NCI-H82 treated with DMSO at 0.1 percent for 48 hours (cell line): Measurements from ENCODE around the gene LRMDA.
"Not testable (repeated sequence)": the region's sequence is repeated elsewhere in the genome, so short reads cannot be mapped to it uniquely, and the experiment has no call there.

Experiments
- DNase-seq: peaks from one replicate; lab custom pipeline; 2025; ENCODE audit not compliant: unreplicated experiment; lab: John Stamatoyannopoulos, UW

The LRMDA gene

DNA sequence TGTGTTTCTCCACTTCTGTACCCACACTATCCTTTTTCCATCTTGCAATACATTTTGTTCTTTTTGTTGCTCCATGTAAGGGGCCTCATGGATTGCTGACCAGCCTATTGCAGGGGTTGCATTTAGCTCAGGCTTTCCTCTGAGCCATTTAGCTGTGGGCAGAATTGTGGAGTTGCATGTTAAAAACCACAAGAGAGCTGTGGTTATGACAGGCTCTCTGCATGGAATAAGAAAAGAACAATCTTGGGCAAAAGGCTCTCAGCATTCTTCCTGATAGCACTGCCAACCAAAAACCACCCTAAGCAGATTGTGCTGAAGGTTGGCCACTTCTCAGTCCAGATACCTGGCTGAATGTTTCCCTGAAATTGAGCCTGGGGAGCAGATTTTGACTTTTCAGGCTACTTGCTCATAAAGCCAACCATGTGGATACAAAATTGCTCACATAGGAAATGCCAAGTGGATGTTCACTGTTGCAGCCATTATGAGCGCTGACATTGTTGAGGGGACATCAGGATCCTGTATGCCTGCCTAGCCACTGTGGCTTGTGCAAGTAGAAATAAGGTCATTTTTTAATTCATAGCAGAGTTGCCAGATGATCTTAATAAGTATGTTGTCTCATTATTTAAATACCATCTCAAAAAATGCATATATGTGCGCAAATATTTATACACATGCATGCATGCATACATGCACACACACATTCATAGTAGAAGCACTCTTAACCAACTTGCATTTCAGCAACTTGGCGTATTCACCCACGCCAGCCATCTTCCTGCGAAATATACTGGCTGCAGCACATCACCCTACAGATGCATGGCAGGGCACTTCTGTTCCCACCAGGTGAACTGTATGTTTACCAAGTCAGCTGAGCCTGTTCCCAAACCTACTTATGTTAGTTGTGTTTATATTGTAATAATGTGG is 695.4 kb downstream of the LRMDA start:
- DNase-seq = no peak

DNA sequence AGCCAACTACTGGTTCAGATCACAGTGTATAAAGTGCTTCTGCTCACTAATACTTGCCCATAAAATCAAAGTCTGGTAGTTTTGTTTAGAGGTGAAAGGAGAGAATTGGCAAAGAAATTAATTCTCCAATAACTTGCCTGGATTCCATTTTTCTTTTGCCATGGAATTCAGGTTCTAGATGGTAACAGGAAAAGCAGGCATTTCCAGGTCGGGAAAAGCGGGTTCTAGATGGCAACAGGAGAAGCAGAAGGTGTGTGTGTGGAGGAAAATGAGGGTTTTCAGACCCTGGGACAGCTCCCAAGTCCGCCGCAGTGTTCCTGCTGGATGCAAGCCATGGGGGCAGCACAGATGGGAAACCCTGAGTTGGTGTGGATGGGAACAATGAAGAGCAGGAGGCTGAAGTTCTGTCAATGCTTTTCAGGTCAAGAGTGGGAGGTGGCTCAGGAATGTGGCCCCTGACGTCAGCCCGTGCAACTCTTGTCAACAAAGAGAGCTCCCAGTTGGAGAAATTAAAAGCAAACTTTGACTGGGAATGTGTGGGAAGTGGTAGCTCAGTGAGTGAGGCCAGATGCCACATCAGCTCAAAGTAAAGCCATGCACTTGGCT is 696.7 kb downstream of the LRMDA start:
- no peak for DNase-seq

DNA sequence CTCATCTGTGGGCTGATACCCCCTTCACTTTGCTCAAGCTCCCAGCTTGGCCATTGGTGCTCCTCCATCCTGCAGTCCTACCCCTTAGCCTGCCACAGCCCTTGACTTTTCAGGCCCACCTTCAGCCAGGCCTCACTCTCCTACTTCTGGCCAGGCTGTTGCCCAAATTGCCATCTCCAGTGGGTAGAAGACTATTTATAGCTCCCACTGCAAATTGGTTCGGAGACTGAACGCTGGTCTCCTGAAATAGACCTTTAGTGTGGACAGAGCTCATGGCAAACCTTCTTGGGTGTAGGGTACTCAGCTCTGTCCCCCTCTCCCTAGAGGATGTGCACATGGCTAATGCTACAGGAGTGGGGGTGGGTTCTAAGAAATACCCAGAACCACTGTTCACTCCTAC is 697.8 kb downstream of the LRMDA start:
- no peak for DNase-seq

DNA sequence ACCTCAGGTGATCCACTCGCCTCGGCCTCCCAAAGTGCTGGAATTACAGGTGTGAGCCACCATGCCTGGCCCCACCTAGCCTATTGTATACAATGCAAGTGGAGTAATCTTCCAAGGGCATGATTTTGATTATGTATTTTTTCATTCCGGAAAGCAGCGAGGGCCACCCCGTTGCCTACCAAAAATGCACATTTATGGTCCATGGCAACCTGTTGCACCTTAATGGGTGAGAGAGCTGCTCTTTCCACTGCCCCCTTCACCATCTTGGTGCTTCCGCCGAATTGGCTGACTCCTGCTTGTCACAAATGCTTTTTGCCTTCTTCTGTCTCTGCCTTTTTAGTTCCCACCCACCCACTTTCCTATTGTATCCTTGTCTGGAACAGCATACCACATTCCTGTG is 699.5 kb downstream of the LRMDA start:
- no peak for DNase-seq

DNA sequence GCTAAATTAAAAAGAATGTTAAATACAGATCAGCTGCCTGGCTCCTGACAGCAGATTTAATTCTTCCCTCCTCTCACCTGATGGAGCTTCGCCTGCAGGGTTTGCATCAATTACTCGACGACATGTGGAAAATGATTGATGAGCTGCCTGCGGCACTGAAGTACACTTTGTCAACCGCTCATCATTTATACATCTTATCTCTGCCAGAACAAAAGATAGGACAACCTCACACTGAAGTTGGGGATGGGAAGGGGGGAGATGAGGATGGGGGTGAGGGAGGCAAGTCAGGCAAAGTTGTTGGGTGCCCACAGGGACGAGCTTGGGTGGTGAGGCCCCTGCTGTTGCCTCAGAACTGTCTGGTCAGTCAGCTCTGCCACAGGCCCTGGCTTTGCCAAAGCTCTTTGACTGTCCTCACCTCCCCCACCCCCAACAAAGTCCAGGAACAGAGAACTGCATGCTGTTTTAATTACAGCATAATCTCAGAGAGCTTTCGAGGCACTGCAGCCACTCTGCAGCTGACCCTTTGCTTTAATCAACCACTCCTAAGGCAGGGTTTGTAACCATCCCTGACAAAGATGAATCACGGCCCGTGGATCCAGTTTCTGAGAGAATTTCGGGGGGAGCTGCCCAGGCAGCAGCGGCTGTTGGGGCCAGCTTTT is 702.3 kb downstream of the LRMDA start:
- no peak for DNase-seq

DNA sequence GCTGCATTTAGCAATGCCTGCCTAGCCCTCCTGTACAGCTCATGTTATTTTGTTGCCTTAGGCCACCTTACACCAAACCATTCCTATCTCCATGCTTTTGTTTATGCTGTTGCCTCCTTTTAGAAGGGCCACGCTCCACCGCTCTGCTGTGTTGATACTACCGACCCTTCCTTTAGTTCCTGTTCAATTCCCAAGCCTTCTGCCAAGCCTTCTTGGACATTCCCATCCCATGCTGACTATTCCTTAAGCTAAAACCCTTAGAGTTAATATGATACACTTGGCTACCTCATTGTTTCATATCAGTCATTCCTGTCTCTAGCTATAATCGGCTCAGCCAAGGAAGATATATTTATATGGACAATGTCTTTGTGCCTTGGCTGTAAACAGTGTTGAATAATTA is 705.5 kb downstream of the LRMDA start:
- no peak for DNase-seq

DNA sequence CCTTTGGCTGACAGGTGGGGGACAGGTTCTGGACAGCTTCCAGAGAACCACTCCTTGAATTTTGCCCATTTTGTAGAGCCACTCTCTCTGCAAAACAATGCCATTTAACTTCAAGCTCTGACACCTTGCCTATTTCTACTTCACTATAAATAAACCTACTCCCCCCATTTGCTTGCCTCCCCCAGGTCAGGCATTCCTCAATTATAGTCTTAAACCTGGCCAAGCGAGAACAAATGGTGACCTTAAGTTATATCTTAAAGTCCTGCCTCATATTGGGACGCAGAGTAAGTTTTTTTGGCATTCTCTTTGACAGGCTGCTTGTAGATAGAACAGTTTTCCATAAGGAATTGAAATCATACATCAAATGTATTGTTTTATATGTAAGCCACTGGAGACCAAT is 706.9 kb downstream of the LRMDA start:
- DNase-seq = no peak

DNA sequence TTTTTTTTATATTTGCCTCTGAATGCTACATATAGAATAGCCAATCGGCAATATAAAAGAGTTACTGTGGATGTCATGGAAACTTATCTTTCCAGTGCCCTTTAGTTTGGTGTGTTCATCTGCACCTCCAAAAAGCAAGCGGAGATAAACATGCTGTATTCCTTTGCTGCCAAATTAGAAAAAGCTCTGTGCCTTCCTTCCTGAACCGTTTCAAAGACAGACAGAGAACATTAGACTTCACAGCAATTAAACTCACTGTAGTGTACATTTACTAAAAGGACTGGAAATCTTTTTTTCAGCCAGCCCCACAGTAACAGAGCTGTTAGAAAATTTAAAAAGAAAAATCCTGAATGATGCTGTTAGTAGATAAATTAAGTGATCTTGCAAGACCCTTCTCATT is 707.5 kb downstream of the LRMDA start:
- DNase-seq = no peak

DNA sequence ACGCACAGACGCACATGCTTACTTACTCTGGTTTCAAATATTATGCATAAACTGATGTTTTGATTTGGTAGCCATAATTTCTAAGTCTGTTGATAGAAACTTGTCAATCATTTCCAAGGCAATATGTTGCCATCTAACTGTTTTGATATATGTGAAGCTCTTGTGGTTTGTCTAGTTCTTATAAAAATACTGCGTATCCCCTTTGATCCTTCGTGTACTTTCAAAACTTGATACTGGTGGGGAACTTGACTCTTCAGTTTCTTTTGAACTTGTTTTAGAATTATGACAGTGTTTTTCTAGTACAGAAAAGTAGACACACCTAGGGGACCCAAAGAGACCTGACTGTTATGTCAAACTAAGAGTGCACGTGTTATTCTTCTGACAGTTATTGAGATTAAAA is 708.0 kb downstream of the LRMDA start:
- no peak for DNase-seq

DNA sequence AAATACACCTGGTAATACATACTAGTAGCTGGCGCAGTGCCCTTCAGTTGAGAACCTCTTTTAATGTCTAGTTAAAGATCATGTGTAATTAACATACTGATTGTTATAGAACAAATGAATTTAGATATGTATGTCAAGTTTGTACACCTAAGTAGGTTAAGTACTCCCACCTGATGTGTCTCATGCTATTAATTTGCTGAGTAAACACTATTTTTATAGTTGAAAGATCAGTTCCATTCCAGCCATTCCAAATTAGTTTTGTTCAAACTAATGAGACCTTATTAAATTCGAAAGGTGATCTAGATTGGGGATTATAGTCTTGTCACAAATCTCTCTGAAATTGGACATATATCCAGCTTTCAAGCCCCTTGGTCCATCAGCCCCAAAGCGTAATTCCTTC is 710.0 kb downstream of the LRMDA start:
- no peak for DNase-seq

DNA sequence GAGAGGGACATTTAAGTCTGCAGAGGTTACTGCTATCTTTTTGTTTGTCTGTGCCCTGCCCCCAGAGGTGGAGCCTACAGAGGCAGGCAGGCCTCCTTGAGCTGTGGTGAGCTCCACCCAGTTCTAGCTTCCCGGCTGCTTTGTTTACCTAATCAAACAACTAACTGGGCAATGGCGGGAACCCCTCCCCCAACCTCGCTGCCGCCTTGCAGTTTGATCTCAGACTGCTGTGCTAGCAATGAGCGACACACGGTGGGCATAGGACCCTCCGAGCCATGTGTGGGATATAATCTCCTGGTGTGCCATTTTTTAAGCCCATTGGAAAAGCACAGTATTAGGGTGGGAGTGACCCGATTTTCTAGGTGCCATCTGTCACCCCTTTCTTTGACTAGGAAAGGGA is 716.8 kb downstream of the LRMDA start:
- DNase-seq = not testable (repeated sequence)

DNA sequence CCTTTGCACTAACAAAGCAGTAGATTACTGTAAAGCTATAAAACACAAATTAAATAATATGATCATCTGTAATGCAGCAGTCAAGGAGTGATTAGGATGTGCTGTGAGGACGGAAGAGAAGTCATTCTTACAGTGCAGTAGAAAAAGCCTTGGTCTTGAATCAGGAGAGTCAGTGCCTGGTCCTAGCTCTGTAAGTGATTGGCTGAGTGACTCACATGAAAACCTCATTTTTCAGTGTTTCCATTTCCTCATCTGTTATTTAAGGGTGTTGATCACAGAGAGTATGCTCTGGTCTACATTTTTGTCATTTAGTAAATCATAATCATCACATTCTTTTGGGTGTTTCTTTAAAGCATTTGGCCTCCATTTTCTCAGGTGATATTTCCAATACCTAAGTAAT is 717.8 kb downstream of the LRMDA start:
- no peak for DNase-seq

DNA sequence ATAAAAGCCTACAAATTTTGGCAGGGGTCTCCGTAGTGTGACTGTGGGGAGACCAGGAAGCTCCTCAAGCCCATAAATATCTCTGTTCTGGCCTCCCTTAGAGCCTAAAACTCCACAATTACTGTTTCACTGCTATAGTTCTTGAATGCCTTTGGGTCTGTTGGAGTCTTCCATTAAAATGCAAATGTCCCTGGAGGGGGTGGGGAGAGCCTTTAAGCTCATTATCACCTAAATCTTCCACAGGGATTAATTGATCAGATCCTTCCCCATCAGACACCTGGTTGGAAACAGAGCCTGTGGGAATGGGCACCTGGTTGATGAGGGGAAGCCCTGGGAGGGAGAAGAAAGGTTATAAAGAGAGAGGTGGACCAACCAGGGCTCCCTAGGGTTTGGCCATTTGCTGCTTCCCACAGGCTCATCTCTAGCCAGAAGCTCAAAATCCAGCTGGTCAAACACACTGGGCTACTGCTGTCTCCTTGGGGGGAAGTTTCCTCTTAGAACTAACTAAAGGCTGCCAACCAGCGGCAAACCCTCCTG is 718.2 kb downstream of the LRMDA start:
- DNase-seq = peak; percentile 2

DNA sequence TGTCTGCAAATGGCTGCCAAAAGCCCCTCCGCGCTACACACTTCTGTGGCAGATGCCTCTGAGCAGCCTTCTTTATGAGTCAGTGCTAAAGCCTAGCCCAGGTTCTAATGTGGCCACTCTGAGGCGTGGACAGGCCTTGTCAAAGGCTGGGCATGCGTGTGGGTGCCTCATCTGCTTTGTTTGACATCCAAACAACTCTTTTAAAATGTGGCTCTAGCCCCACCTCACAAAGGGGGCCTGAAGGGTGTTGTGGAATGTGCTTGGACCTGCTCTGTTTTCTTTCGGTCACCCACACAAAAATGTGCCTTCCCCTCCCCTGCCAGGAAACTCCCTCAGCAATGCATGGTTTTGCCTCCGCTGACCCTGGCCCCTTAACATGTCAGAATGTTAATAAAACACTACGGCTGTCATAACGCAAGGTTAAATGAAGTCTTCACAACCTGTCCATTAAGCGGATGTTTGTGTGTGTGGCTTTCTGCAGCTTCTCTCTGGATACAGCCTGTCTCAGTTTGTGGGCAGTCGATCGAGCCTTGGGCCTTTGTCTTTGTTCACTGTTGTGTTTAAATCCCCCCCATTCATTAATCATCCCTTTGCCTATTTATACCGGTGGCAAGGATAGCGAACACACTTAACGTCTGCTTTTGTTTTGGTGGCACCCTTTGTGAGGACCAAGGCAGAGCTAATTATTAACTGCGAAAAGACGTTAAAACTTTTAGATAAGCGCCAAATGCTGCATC is 718.9 kb downstream of the LRMDA start:
- no peak for DNase-seq

DNA sequence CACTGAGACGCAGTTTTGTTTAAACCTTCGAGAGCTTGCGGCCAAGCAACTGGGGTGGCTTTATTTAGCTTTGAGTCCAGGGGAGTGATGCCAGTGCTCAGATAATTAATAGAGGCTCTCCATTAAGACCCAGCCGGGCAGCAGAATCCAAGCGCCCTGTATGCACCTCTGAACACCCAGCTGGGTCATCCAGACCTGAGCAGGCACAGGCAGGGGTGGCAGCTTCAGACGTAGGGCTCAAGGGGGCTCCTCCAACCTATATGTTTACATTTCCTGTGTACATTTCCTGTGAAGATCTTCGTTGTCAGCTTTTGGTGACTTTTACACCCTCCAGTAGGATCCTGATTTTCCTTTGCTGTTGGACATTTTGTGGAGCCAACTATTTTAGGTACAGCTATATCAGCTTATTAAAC is 719.5 kb downstream of the LRMDA start:
- DNase-seq = no peak

DNA sequence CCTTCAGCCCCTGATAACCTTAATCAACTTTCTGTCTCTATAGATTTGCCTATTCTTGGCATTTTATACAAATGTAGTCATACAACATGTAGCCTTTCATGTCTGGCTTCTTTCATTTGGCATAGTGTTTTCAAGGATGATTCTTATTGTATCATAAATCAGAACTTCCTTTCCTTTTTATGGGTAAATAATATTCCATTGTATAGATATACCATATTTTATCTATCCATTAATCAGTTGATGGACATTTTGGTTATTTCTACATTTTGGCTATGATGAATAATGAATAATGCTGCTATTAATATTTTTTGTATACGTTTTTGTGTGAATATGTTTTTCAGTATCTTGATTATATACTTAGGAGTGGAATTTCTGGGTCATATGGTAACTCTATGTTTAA is 720.8 kb downstream of the LRMDA start:
- DNase-seq = no peak

DNA sequence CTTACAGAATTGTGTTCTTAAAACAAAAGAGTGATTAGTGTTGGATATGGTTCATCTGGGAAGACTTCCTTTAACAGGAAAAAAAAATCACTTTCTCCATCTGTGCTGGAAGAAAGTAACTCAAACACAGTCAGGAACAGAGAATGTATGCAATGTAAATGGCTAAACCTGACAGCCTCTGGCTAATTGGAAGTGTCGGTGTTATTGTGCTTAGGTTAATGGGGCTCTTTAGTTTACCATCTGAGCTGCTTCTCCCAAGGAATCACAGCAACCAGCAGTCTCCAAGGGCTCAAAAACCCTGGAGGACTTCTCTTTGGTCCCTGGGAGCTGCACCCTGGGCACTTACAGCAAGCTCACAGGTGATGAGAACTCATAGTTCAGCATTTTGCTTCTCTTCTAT is 724.5 kb downstream of the LRMDA start:
- DNase-seq = no peak

DNA sequence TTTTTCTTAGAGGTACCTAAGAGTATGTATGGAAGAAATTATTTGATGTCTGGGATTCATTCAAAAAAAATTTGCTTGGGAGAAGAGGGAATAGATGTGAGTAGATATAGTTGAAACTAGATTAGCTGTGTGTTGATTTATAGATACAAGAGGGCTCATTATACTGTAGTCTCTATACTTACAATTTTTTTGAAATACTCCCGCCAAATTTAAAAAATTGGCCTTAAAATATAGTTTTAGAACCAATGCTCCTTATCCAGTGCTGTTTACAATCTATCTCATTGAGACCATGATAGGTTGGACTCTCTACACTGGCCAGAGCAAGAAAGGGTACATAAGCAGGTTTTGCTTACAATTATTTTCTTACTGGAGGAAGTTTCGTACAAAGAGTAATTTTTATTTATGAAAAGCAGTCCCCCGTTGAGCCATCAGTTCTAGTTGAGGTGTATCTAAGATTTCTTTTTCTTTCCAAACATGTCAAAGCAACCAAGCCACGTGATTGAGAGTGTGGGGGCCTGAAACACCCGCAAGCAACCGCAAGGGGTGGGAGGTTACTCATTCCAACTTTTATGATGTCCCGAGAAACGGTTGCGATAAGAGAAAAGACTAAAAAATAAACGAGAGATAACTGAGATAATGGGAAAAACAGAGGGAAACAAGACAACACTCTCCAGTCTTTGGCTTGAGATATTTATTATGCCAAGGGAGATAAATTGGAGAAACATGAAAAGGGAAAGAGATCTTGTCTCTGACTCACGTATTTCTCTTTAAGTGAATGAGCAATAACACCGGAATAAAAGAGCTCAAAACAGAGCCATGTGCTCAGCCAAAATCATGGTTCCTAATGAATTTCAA is 729.2 kb downstream of the LRMDA start:
- DNase-seq = no peak

DNA sequence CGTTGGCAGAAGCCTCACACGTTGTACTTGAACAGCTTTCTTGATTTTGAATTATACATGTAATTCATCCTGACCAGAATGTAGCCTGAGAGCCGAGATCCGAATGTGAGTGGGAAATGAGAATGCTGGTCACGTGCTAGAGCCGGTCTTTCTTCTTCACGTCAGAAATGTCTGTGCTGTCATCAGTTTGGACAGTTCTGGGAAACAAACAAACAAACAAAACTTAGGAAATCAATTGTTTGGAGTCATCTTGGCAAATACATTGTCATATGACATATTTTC is 729.8 kb downstream of the LRMDA start:
- no peak for DNase-seq

DNA sequence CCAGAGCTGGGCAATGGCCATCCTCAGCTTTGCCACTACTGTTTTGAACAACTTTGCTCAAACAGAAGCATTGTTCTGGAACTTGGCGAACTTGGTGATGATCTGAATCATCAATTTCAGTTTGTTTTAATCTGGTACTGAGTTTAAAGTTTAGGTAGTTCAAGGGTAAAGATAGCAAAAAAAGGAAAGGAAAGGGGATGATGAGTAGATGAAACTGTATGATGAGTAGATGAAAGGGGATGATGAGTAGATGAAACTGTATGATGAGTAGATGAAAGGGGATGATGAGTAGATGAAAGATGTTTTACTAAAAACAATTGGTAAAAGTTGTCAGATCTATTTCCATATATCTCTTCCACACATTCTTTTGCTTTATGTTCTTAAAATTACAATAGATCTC is 737.0 kb downstream of the LRMDA start:
- no peak for DNase-seq

DNA sequence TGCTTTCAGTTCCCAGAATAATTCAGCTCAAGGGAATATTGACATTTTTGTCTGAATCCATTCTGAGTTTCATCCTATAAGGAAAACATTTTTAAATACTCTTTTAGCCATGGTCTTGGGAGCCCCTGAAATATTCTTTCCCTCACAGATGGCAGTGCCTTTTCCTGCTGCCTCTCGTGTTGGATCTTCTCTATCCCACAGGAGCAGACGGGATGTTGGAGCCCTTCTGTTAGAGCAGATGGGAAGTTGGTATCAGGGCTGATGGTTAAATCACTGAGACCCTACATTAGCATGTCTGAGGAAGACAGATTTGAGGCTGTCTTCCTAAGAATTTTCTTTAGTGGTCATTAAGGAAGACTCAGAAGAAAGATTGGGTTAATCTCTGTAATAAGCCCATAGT is 737.8 kb downstream of the LRMDA start:
- peak; percentile 6 for DNase-seq
